Measurements from ENCODE around the gene COX7A2L.

GRCh38 chr2:42319265-42319664 lies 41.8 kb downstream of the COX7A2L start:
- no peak for TF ChIP-seq CTCF (IDR thresholded peaks at IDR 0.05)
- no peak for TF ChIP-seq POLR2A (IDR thresholded peaks at IDR 0.05)
